Ureter (tissue), 1 donor: ENCODE measurements around the gene CCDC152. TPM values are rescaled to one million over a fixed set of nuclear protein-coding genes. Genes with fewer than 3 reads are reported as not detected.

ENCODE experiments used
- DNase-seq: peaks from one replicate; pipeline ENCODE4 v3.0.0-alpha.2; 2020; ENCODE audit warnings: low spot score
- total RNA-seq: library from RNA; stranded (reverse); gene quantifications from one replicate; pipeline ENCODE4 v1.2.4, GENCODE V29; 2023
- donor health status: DM: yes; HTN: yes; CAD: no.

Gene CCDC152
- total RNA-seq, 1 donor from 2014 or later, result 0.47 TPM

DNA sequence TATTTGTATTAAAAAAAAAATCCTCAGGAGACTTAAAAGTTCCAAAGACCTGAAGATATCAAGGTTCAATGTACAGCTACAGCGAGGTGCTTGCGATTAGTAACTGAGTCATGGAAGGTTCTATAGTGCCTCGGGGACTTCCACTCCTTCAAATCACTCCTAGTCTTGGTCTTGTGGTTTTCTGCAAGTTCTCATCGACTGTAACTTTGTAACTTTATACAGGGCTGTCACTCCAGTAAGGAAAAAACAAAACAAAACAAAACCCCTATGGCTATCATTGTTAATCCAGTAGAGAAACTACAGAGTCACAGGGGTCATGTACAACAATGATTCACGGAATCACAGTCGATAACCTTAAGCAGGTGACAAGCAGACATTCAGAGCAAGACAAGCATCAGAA lies 94.9 kb downstream of the CCDC152 start:
- DNase-seq, result no peak

Other genes starting within 250 kb of the CCDC152 start
- gene SELENOP, start 55.1 kb downstream of the CCDC152 start, total RNA-seq, result 87.8 TPM